Measurements from ENCODE around the gene PLXNB2. TPM values are rescaled to one million over a fixed set of nuclear protein-coding genes. Genes with fewer than 3 reads are reported as not detected.

Gene PLXNB2
- total and polyA plus RNA-seq, 2 of the 4 experiments (the other 2 are of a cell fraction) = 73.1 to 202 TPM

DNA sequence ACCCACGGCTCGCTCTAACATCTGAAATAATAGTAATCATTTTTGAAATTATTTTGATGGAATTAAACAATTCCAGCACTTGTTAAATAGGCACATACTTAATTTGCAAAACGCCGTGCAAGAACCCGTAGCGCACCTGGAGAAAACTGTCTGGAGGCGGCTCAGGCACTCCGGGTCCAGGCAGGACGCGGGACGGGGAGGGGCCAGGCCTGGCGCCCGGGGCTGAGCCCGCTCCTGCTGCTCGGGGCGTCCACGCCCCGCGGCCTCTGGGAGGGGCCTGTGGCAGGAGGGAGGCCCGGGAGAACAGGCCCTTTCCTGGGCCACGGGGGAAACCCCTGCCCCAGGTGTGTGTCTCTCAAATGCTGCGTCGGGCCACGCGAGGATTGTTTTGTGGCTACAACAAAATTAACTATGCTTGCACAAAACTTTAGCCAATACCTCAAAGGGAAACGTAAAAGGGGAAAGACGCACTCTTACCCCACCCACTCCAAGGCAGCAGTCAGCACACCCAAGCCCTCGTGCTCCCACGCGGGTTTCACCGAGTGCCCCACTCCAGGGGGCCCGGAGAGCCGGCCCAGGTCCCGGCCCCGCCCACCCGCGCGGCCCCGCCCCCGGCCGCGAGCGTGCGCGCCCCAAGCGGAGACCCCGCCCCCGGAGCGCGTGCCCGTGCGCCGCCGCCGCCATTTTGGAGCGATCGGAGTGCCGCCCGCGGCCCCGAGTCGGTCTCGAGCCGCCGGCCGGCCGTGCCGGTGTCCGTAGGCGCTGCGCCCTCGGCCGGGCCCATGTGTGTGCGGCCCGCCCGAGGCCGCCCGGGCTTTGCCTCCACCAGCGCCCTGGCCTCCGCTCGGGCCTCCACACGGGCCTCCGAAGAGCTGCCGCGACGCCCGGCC is 35.5 kb upstream of the PLXNB2 start, which contains the start of gene PPP6R2:
PPP6R2 (plus strand) TSS at position 677 of the 890 bp plus-strand sequence. CDS start 50,582 bp downstream, outside the sequence.
- Histone ChIP-seq H4K5ac (ENCODE audit: low read depth, low read length) (peak within 1 kb of the TSS; percentile 25), H3K14ac (replicated peaks; ENCODE audit: low read depth, low read length) (peak within 1 kb of the TSS; percentile 89), H3K4me1 (ENCODE audit: control insufficient read depth, insufficient read depth, low read length) (peaks cover 5% of the 10 kb centered on the region; the same call in 1 of the 2 replicates), H3K79me1 (ENCODE audit: low read depth in 1 of 2, low read length in 2 of 2) (peaks cover 17 to 47% of the 10 kb centered on the region in 2 experiments), H3K9ac (ENCODE audit: low read depth, low read length) (peak within 1 kb of the TSS; percentile 92), H2AFZ (replicated peaks; ENCODE audit: low read length, poor library complexity) (peak within 1 kb of the TSS; percentile 91), H3K9me3 (ENCODE audit: control insufficient read depth, insufficient read depth, low read length) (no peaks in the 10 kb centered on the region), H3K18ac (ENCODE audit: low read depth, low read length) (peak within 1 kb of the TSS; percentile 26), H2AK9ac (replicated peaks; ENCODE audit: low read depth, low read length, poor library complexity) (peak within 1 kb of the TSS; percentile 95), H4K20me1 (ENCODE audit: insufficient read depth, low read length) (peaks cover 24% of the 10 kb centered on the region), H4K8ac (ENCODE audit: low read depth in 2 of 2, low read length in 2 of 2) (peak within 1 kb of the TSS; percentile 79 to 90), H3K4me2 (ENCODE audit: low read depth, low read length) (peak within 1 kb of the TSS; percentile 87), H2BK20ac (ENCODE audit: low read depth, low read length) (no peak within 1 kb of the TSS; the same call in 1 of the 2 replicates), H3K36me3 (ENCODE audit: control insufficient read depth, insufficient read depth, low read length) (peaks cover 3% of the 10 kb centered on the region), H3K9me1 (ENCODE audit: insufficient read depth, low read length) (peaks cover 37% of the 10 kb centered on the region), H2BK5ac (ENCODE audit: low read depth, low read length, poor library complexity, severe bottlenecking) (peak within 1 kb of the TSS; percentile 72), H3K4me3 (ENCODE audit: insufficient read depth, low read depth, low read length) (peak within 1 kb of the TSS; percentile 57), H2BK15ac (ENCODE audit: low read depth, low read length) (no peak within 1 kb of the TSS), H4K91ac (ENCODE audit: insufficient read depth, low read depth, low read length) (peak within 1 kb of the TSS; percentile 26; the same call in 1 of the 2 replicates), H2AK5ac (ENCODE audit: low read depth, low read length) (peak within 1 kb of the TSS; percentile 38; the same call in 1 of the 2 replicates), H3K27ac (ENCODE audit: insufficient read depth, low read length) (peak within 1 kb of the TSS; percentile 74), H3K56ac (ENCODE audit: extremely low read depth, insufficient read depth, low read length) (peak within 1 kb of the TSS; percentile 79), H2BK120ac (ENCODE audit: low read depth, low read length) (0 out of 2 replicates have a peak within 1 kb of the TSS, but pooled peaks have one; percentile 36), H3K23ac (ENCODE audit: low read depth, low read length) (peak within 1 kb of the TSS; percentile 85), H3K4ac (ENCODE audit: low read depth, low read length) (peak within 1 kb of the TSS; percentile 81), H3K27me3 (ENCODE audit: control insufficient read depth, insufficient read depth, low read length) (no peaks in the 10 kb centered on the region)
- DNase-seq (peak; percentile 35), ATAC-seq (ENCODE audit: low read depth) (peak; percentile 89)
- intact Hi-C loops (cut with micrococcal nuclease) = loop anchor here (1.0 kb wide), 1 partner anchor 91 kb away; no protein-coding TSS in a partner anchor
- BruUV-seq (replicated peaks) = no TSS peak
- 1% methylated on average over 42 of the region's 87 CpGs; no CpG with 5 or more reads in 1 of the 2 experiments for WGBS, 2 experiments (ENCODE audit: extremely low coverage in 2 of 2, insufficient read length in 1 of 2)
- CTCF ChIA-PET = interaction anchor here (0.6 to 2.2 kb wide), 6 partner anchors 11 to 320 kb away, joined by 3 to 10 read pairs (median 4); partner anchors contain the start of gene HDAC10
- dilution Hi-C loops (cut with HindIII; ENCODE audit: low sequenced_read_pairs, unreplicated experiment) = no loop called here
- POLR2A ChIA-PET (ENCODE audit: unreplicated experiment) = no interaction called here
- TF ChIP-seq POLR2A (IDR thresholded peaks at IDR 0.05; ENCODE audit: low read depth, low read length) (peak; percentile 61), MAZ (IDR thresholded peaks at IDR 0.05; ENCODE audit: borderline replicate concordance, low read depth, low read length) (peak; percentile 7; the same call in 1 of the 2 replicates), NFE2L2 (IDR thresholded peaks at IDR 0.05; ENCODE audit: low read depth, low read length) (no peak), MXI1 (IDR thresholded peaks at IDR 0.05; ENCODE audit: borderline replicate concordance, low read depth, low read length) (peak; percentile 28; the same call in 1 of the 2 replicates)
- TF ChIP-seq, protein P1, sequence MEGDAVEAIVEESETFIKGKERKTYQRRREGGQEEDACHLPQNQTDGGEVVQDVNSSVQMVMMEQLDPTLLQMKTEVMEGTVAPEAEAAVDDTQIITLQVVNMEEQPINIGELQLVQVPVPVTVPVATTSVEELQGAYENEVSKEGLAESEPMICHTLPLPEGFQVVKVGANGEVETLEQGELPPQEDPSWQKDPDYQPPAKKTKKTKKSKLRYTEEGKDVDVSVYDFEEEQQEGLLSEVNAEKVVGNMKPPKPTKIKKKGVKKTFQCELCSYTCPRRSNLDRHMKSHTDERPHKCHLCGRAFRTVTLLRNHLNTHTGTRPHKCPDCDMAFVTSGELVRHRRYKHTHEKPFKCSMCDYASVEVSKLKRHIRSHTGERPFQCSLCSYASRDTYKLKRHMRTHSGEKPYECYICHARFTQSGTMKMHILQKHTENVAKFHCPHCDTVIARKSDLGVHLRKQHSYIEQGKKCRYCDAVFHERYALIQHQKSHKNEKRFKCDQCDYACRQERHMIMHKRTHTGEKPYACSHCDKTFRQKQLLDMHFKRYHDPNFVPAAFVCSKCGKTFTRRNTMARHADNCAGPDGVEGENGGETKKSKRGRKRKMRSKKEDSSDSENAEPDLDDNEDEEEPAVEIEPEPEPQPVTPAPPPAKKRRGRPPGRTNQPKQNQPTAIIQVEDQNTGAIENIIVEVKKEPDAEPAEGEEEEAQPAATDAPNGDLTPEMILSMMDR (conservative IDR thresholded peaks at IDR 0.05; ENCODE audit: low read depth, low read length) = no peak
- in situ Hi-C loops (cut with MboI; ENCODE audit: low sequenced_read_pairs) = no loop called here
